HG03460 (cell line): ENCODE measurements around the gene FAM241B.

ENCODE experiments used
- ATAC-seq: cut with Tn5 transposase; IDR thresholded peaks from one replicate; pipeline ENCODE4 v1.9.1; 2021; ENCODE audit not compliant: unreplicated experiment

The FAM241B gene

GRCh38 chr10:69629897-69630650 lies at the start of gene FAM241B:
Gene FAM241B (plus strand): TSS chr10:69630247. CDS start chr10:69631744, 1,497 bp downstream.
- no peak for ATAC-seq

GRCh38 chr10:69580435-69580834 lies 49.6 kb upstream of the FAM241B start:
- ATAC-seq = no peak

GRCh38 chr10:69583106-69583505 lies 46.9 kb upstream of the FAM241B start:
- no peak for ATAC-seq

GRCh38 chr10:69584624-69585023 lies 45.4 kb upstream of the FAM241B start:
- ATAC-seq = no peak

- no peak for ATAC-seq
These were observed 41.7 kb upstream of the FAM241B start for GRCh38 chr10:69588358-69588757.

GRCh38 chr10:69600761-69601330 lies 29.2 kb upstream of the FAM241B start:
- no peak for ATAC-seq

GRCh38 chr10:69609077-69609476 lies 21.0 kb upstream of the FAM241B start:
- no peak for ATAC-seq

- no peak for ATAC-seq
These were observed 17.3 kb upstream of the FAM241B start for GRCh38 chr10:69612760-69613159.

- no peak for ATAC-seq
These were observed 15.9 kb upstream of the FAM241B start for GRCh38 chr10:69614130-69614529.

- no peak for ATAC-seq
These were observed 13.7 kb upstream of the FAM241B start for GRCh38 chr10:69616358-69616757.

- no peak for ATAC-seq
These were observed 11.3 kb upstream of the FAM241B start for GRCh38 chr10:69618746-69619145.

GRCh38 chr10:69619626-69620025 lies 10.4 kb upstream of the FAM241B start:
- ATAC-seq = no peak

GRCh38 chr10:69620625-69621024 lies 9.4 kb upstream of the FAM241B start:
- ATAC-seq = no peak

GRCh38 chr10:69624245-69624786 lies 5.7 kb upstream of the FAM241B start:
- no peak for ATAC-seq

GRCh38 chr10:69626826-69627225 lies 3.2 kb upstream of the FAM241B start:
- no peak for ATAC-seq

- no peak for ATAC-seq
These were observed 1.2 kb upstream of the FAM241B start for GRCh38 chr10:69628891-69629290.

GRCh38 chr10:69629519-69629896 lies 539 bp upstream of the FAM241B start:
- ATAC-seq = no peak

- no peak for ATAC-seq
These were observed 779 bp downstream of the FAM241B start for GRCh38 chr10:69630651-69631400.

- no peak for ATAC-seq
These were observed 1.5 kb downstream of the FAM241B start for GRCh38 chr10:69631566-69631965.

- no peak for ATAC-seq
These were observed 2.6 kb downstream of the FAM241B start for GRCh38 chr10:69632516-69633199.
